ENCODE data around the gene FOSL2.

FOSL2 gene

GRCh38 chr2:28450901-28451565 lies 58.4 kb downstream of the FOSL2 start:
- H3K4me3 ChIP-seq (ENCODE audit: low read length): no peak overlapping the region
- DNase-seq (ENCODE audit: low read depth): no peak
- TF ChIP-seq CTCF (conservative IDR thresholded peaks at IDR 0.05; ENCODE audit: low read depth, low read length): no peak

DNA sequence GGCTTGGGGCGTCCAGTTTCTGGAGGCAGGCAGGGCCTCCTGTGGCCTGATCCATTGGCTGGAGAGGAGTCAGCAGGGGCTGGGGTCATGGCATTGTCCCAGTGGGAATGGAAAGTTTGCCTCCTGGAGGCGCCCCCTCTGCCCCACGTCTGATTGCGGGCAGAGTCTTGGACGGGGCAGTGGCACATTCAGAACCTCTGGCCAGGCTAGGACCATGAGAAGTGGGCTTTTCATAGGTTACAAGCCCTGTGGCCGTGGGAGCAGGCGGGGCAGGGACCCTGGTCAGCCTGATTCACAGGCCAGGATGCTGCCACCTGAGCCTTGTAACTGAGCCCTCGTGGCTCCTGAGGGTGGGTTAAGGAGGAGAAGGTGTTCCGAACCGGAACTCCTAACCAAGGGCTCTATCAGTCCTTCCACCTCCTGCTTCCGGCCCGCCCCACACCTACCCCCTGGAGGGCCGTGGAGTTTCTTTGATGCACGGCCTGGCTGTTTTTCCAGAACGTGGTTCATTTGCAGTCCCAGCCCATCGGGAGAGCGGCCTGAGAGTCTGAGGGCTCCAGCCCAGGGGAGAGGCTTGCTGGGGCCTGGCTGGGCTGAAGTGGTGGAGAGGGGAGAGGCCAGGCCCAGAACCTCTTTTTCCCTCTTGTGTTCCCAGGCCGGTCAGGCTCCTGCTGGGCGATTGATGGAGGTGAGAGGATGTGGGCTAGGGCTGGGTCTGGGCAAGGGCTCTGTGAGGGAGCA lies 59.3 kb downstream of the FOSL2 start:
- TF ChIP-seq CTCF (conservative IDR thresholded peaks at IDR 0.05; ENCODE audit: low read depth, low read length): no peak
- DNase-seq (ENCODE audit: low read depth): no peak
- H3K4me3 ChIP-seq (ENCODE audit: low read length): no peak overlapping the region

GRCh38 chr2:28452534-28453081 lies 60.0 kb downstream of the FOSL2 start:
- peak; percentile 99 for TF ChIP-seq CTCF (conservative IDR thresholded peaks at IDR 0.05; ENCODE audit: low read depth, low read length)
- no peak overlapping the region for H3K4me3 ChIP-seq (ENCODE audit: low read length)
- no peak for DNase-seq (ENCODE audit: low read depth)

- DNase-seq (ENCODE audit: low read depth): no peak
- TF ChIP-seq CTCF (conservative IDR thresholded peaks at IDR 0.05; ENCODE audit: low read depth, low read length): no peak
- no peak overlapping the region for H3K4me3 ChIP-seq (ENCODE audit: low read length)
These were observed 60.7 kb downstream of the FOSL2 start for GRCh38 chr2:28453396-28453795.

DNA sequence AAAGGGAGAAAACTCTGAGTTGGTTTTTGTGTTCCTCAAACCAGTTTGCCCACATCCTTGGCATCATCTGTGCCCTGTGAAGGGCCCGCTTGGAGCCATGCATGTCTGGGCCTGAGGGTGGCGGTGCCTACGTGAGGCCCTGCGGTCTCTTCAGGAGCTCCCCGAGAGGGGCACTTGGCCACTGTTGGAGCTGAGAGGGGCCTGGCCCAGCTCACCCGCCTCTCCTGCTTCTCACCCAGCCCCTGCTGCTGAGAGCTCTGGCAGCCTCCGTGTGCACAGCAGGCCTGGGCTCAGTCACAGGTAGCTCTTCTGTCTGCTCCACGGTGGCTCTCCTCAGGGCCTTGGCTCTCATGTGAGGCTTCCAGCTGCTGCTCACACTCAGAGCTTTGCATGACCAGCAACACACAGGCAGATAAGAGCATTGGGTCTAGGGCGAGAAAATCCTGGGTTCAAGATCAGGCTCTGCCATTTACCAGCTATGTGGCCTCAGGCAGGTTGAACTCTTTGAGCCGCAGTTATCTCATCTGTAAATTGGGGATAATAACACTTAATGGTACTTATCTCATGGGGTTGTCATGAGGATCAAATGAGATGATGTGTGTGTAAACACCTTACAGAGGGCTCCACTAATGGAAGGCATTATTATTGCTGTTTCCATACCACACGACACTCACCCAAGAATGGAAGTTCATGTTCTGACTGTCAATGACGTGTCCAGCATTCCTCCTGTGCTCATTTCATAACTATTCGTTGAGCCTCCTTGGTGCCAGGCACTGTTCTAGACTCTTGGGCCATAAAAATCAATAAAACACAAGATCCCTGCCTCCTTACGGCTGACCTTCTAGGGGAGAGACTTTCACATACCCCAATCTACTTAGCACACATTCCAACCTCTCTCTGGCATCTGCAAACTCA lies 61.6 kb downstream of the FOSL2 start:
- no peak overlapping the region for H3K4me3 ChIP-seq (ENCODE audit: low read length)
- DNase-seq (ENCODE audit: low read depth): no peak
- TF ChIP-seq CTCF (conservative IDR thresholded peaks at IDR 0.05; ENCODE audit: low read depth, low read length): no peak

DNA sequence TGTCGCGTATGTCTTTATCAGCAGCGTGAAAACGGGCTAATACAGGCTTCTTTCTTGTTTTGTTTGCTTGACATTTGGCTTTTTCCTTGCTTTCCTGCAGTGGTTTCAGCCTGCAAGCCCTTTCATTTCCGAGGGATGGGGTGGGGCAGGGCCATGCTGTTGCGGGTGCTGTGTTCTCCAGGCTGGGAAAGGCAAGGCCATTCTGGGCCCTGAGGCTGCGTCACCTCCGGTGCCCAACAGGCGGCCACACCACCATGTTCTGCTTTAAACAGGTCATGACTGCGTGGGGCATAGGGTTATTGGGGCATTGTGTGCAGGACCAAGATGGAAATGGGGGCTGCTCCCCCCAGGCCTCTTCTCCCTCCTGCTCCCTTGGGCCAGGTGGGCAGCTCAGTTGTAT lies 64.6 kb downstream of the FOSL2 start:
- no peak for TF ChIP-seq CTCF (conservative IDR thresholded peaks at IDR 0.05; ENCODE audit: low read depth, low read length)
- no peak overlapping the region for H3K4me3 ChIP-seq (ENCODE audit: low read length)
- no peak for DNase-seq (ENCODE audit: low read depth)
